Measurements from ENCODE around the gene HSF4. TPM values are rescaled to one million over a fixed set of nuclear protein-coding genes. Genes with fewer than 3 reads are reported as not detected.

HSF4 gene
- total RNA-seq, 3 donors from 2014 or later = 26.0 to 113 (median 64.4) TPM

- no peaks in the 10 kb centered on the region for H3K36me3 ChIP-seq (ENCODE audit: low read depth)
- intact Hi-C loops (cut with DNase I, micrococcal nuclease) = loop anchor here in 1 of 2 donors (10.0 kb wide), 1 partner anchor 207 kb away; no protein-coding TSS in a partner anchor
- H3K4me3 ChIP-seq = no peak overlapping the region
- no peak for ATAC-seq
- H3K9me3 ChIP-seq = no peaks in the 10 kb centered on the region
- TF ChIP-seq CTCF (IDR thresholded peaks at IDR 0.05) = no peak
- H3K4me1 ChIP-seq (ENCODE audit: low read depth) = peaks cover 33% of the 10 kb centered on the region
- DNase-seq = no peak
Measured at GRCh38 chr16:67182288-67182687, 17.7 kb downstream of the HSF4 start.

- peak overlapping the region; percentile 43 for H3K4me3 ChIP-seq
- no peaks in the 10 kb centered on the region for H3K36me3 ChIP-seq (ENCODE audit: low read depth)
- peak; percentile 0 for ATAC-seq
- intact Hi-C loops (cut with DNase I, micrococcal nuclease) = loop anchor here in 1 of 2 donors (10.0 kb wide), 1 partner anchor 208 kb away; no protein-coding TSS in a partner anchor
- TF ChIP-seq CTCF (IDR thresholded peaks at IDR 0.05) = no peak
- H3K9me3 ChIP-seq = no peaks in the 10 kb centered on the region
- peaks cover 30% of the 10 kb centered on the region for H3K4me1 ChIP-seq (ENCODE audit: low read depth)
- no peak for DNase-seq
Measured at GRCh38 chr16:67183284-67183626, 18.7 kb downstream of the HSF4 start.

GRCh38 chr16:67183627-67184452 lies 19.3 kb downstream of the HSF4 start, which contains the start of gene MATCAP1:
Gene MATCAP1 (minus strand): TSS chr16:67183963. CDS start chr16:67180610, 3,353 bp downstream.
- intact Hi-C loops (cut with DNase I, micrococcal nuclease) = loop anchor here in 1 of 2 donors (10.0 kb wide), 1 partner anchor 209 kb away; no protein-coding TSS in a partner anchor
- no peak for TF ChIP-seq CTCF (IDR thresholded peaks at IDR 0.05)
- Histone ChIP-seq H3K9me3 (no peaks in the 10 kb centered on the region), H3K36me3 (ENCODE audit: low read depth) (no peaks in the 10 kb centered on the region), H3K4me3 (peak within 1 kb of the TSS; percentile 43), H3K4me1 (ENCODE audit: low read depth) (peaks cover 25% of the 10 kb centered on the region)
- DNase-seq = peak; percentile 93 to 96 (median 95)
- ATAC-seq = peak; percentile 92

GRCh38 chr16:67184453-67184994 lies 20.0 kb downstream of the HSF4 start:
- Histone ChIP-seq H3K4me1 (ENCODE audit: low read depth) (peaks cover 22% of the 10 kb centered on the region), H3K4me3 (peak overlapping the region; percentile 43), H3K9me3 (no peaks in the 10 kb centered on the region), H3K36me3 (ENCODE audit: low read depth) (no peaks in the 10 kb centered on the region)
- TF ChIP-seq CTCF (IDR thresholded peaks at IDR 0.05) = no peak
- peak; percentile 27 for ATAC-seq
- intact Hi-C loops (cut with DNase I, micrococcal nuclease) = loop anchor here in 1 of 2 donors (10.0 kb wide), 1 partner anchor 210 kb away; no protein-coding TSS in a partner anchor
- DNase-seq = no peak

- Histone ChIP-seq H3K4me1 (ENCODE audit: low read depth) (peaks cover 22% of the 10 kb centered on the region), H3K9me3 (no peaks in the 10 kb centered on the region), H3K4me3 (no peak overlapping the region), H3K36me3 (ENCODE audit: low read depth) (no peaks in the 10 kb centered on the region)
- ATAC-seq (peak; percentile 52), DNase-seq (peak; percentile 91 to 97 (median 95))
- peak; percentile 61 for TF ChIP-seq CTCF (IDR thresholded peaks at IDR 0.05)
- intact Hi-C loops (cut with DNase I, micrococcal nuclease) = loop anchor here in 1 of 2 donors (10.0 kb wide), 1 partner anchor 210 kb away; no protein-coding TSS in a partner anchor
Measured at GRCh38 chr16:67184995-67185650, 20.6 kb downstream of the HSF4 start.

Measured in mucosa of descending colon (tissue), 3 donors.